ENCODE results near the gene GREM1.

Gene GREM1

GRCh38 chr15:32787949-32788348 lies 70.1 kb downstream of the GREM1 start:
- no peak for DNase-seq

GRCh38 chr15:32790352-32790999 lies 72.7 kb downstream of the GREM1 start:
- DNase-seq = no peak

- DNase-seq = no peak
These were observed 74.6 kb downstream of the GREM1 start for GRCh38 chr15:32792436-32792835.

Data from activated CD4-positive, alpha-beta T cell treated with anti-CD3 and anti-CD28 coated beads for 48 hours (primary cell).